Measurements from ENCODE around the gene BOC.

BOC gene

GRCh38 chr3:113200946-113201345 lies 10.4 kb upstream of the BOC start:
- no peak overlapping the region for H3K27ac ChIP-seq (ENCODE audit: low read depth, low read length)
- no peak for TF ChIP-seq EZH2phosphoT487 (IDR thresholded peaks at IDR 0.05; ENCODE audit: borderline replicate concordance, low read length)
- no peak for TF ChIP-seq CTCF (IDR thresholded peaks at IDR 0.05; ENCODE audit: low read depth, low read length, poor library complexity, severe bottlenecking)
- H3K79me2 ChIP-seq (ENCODE audit: control insufficient read depth, low read length), result no peaks in the 10 kb centered on the region
- no peaks in the 10 kb centered on the region for H3F3A ChIP-seq (ENCODE audit: control insufficient read depth, insufficient read depth)
- no peaks in the 10 kb centered on the region for H3K9me2 ChIP-seq (replicated peaks; ENCODE audit: control insufficient read depth, low read length)
- H3K9me3 ChIP-seq (ENCODE audit: control insufficient read depth, insufficient read depth, low read length), result no peaks in the 10 kb centered on the region
- no peak overlapping the region for H3K4me3 ChIP-seq (ENCODE audit: low read length)
- no peaks in the 10 kb centered on the region for H3K27me3 ChIP-seq (ENCODE audit: control insufficient read depth, low read length)
- H4K20me1 ChIP-seq (ENCODE audit: control insufficient read depth, insufficient read depth, low read depth, low read length), result no peaks in the 10 kb centered on the region
- no peaks in the 10 kb centered on the region for H3K4me1 ChIP-seq (ENCODE audit: control insufficient read depth, low read length)
- no peaks in the 10 kb centered on the region for H3K36me3 ChIP-seq (ENCODE audit: control insufficient read depth, low read length)
- H3K4me2 ChIP-seq (ENCODE audit: low read length), result no peak overlapping the region

GRCh38 chr3:113204371-113204770 lies 7.0 kb upstream of the BOC start:
- Histone ChIP-seq H3F3A (ENCODE audit: control insufficient read depth, insufficient read depth) (no peaks in the 10 kb centered on the region), H3K79me2 (ENCODE audit: control insufficient read depth, low read length) (no peaks in the 10 kb centered on the region), H3K9me3 (ENCODE audit: control insufficient read depth, insufficient read depth, low read length) (no peaks in the 10 kb centered on the region), H3K27me3 (ENCODE audit: control insufficient read depth, low read length) (peaks cover 4% of the 10 kb centered on the region), H3K9me2 (replicated peaks; ENCODE audit: control insufficient read depth, low read length) (no peaks in the 10 kb centered on the region), H3K36me3 (ENCODE audit: control insufficient read depth, low read length) (no peaks in the 10 kb centered on the region), H3K4me2 (ENCODE audit: low read length) (no peak overlapping the region), H3K4me1 (ENCODE audit: control insufficient read depth, low read length) (no peaks in the 10 kb centered on the region), H3K27ac (ENCODE audit: low read depth, low read length) (no peak overlapping the region), H3K4me3 (ENCODE audit: low read length) (no peak overlapping the region), H4K20me1 (ENCODE audit: control insufficient read depth, insufficient read depth, low read depth, low read length) (no peaks in the 10 kb centered on the region)
- TF ChIP-seq EZH2phosphoT487 (IDR thresholded peaks at IDR 0.05; ENCODE audit: borderline replicate concordance, low read length) (no peak), CTCF (IDR thresholded peaks at IDR 0.05; ENCODE audit: low read depth, low read length, poor library complexity, severe bottlenecking) (no peak)

GRCh38 chr3:113205481-113205880 lies 5.9 kb upstream of the BOC start:
- H4K20me1 ChIP-seq (ENCODE audit: control insufficient read depth, insufficient read depth, low read depth, low read length), result no peaks in the 10 kb centered on the region
- no peaks in the 10 kb centered on the region for H3K4me1 ChIP-seq (ENCODE audit: control insufficient read depth, low read length)
- H3K9me3 ChIP-seq (ENCODE audit: control insufficient read depth, insufficient read depth, low read length), result no peaks in the 10 kb centered on the region
- no peaks in the 10 kb centered on the region for H3K79me2 ChIP-seq (ENCODE audit: control insufficient read depth, low read length)
- H3K4me2 ChIP-seq (ENCODE audit: low read length), result no peak overlapping the region
- H3K4me3 ChIP-seq (ENCODE audit: low read length), result no peak overlapping the region
- no peak overlapping the region for H3K27ac ChIP-seq (ENCODE audit: low read depth, low read length)
- no peaks in the 10 kb centered on the region for H3K36me3 ChIP-seq (ENCODE audit: control insufficient read depth, low read length)
- no peaks in the 10 kb centered on the region for H3F3A ChIP-seq (ENCODE audit: control insufficient read depth, insufficient read depth)
- H3K9me2 ChIP-seq (replicated peaks; ENCODE audit: control insufficient read depth, low read length), result no peaks in the 10 kb centered on the region
- peaks cover 4% of the 10 kb centered on the region for H3K27me3 ChIP-seq (ENCODE audit: control insufficient read depth, low read length)
- TF ChIP-seq EZH2phosphoT487 (IDR thresholded peaks at IDR 0.05; ENCODE audit: borderline replicate concordance, low read length) (no peak), CTCF (IDR thresholded peaks at IDR 0.05; ENCODE audit: low read depth, low read length, poor library complexity, severe bottlenecking) (no peak)

All from DOHH2 (cell line).